NCI-H1694 treated with DMSO at 0.1 percent for 48 hours (cell line): Measurements from ENCODE around the gene ADAMTS2.

Source experiments
- DNase-seq: peaks from one replicate; lab custom pipeline; 2025; lab: John Stamatoyannopoulos, UW

Gene ADAMTS2

DNA sequence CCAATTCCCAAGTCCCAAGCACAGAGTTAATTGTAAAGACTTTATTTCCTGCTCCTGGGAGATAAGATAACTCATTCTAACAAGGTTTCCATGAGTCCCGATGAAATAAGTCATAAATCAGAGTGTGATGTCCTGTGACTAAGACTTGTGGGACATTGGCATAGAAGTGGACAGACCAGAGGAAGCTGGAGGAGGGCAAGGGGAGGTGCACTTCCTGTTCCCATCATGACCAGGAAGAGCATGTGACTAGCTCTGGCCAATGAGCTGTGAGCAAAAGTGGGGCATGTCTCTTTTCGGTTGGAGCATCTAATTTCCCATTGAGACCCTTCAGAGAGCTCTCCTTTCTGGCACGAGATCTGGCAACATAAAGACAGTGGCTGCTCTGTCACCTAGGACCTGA is 184.7 kb downstream of the ADAMTS2 start:
- DNase-seq: no peak

DNA sequence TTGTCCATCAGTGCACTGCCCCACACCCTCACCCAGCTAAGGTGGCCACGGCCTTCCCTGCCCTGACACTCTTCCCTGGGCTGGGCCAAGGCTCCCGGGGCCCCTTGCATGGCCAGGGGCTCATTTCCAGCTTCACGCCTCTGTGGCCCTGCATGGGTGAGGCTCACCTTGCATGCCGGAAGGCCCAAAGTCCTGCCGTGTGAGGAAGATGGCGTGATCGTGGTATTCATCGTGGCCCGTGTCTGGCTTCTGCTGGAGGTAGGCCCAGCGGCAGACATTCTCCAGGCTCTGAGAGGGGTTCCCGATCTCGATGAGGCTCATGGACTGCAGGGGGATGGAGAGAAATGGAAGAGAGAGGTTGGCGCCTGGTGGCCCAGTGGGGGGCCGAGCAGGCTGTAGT is 186.7 kb downstream of the ADAMTS2 start:
- DNase-seq: no peak

DNA sequence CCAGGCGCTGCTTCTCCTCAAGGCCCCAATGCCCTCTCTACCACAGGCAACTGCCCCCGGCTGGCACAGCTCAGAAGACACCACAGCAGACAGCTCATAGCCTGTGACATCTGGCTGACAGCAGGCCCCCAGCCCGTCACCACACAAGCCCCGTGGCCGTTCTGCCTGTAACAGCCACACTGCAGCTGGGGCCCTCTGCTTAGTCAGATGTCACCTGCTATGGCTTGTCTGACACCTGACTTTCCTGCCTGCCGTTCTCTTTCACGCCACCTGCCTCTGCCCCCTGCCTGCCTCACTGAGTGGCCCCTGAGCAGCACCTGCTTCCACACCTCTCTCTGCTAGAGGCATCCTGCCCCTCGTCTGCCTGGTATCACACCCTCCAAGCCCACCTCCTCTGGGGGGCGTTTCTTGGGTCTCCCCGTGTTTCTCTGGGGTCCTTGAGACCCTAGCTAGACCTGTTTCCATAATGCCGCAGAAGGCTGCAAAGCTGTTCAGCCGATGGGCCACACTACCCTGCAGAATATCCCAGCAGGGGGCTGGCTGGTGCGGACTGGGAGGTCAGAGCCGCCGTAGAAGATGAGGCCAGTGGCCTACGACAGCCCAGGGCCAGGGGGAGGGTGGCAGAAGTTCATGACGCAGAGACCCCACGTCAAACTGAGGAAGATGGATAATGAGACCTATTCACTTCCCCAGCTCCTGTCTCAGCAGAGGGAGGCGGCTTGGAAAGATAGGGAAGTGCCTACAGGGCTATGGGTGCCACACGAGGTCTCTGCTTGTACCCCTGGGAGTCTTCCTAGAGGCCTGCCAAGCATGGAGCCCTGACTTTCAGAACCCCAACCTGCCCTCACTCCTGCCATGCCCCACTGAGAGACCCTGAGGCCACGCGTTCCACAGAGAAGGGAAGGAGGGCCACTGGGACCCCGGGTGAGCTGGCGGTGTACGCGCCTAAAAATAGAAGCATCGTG is 190.0 kb downstream of the ADAMTS2 start:
- DNase-seq: peak; percentile 49

DNA sequence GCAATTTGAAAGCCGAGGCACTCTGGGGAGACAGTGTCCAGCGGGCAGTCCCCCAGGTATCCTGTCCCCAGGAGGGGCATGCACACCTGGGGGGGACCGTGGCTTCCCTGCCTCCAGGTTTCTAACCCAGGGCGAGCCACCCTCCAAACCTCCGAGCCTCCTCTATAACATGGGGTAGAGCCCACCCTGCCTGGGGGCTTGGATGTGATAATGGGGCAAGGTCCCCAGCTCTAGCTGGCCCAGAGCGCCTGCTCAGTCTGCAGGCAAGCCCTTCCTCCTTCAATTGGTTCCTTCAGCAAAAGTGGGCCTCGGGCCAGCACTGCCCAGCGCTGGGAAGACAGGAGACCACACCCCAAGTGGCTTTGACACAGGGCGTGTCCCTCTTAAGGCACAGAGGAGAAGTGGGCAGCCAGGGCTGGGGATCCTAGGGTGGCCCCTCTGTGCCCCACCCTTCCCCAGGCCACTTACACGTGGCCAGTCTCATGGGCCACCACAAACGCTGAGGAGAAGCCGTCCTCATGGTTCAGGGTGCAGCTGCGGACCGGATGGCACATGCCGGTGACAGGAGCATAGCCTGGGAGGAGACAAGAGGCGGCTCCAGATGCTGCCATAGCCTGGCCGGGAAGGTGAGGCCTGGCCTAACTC is 190.8 kb downstream of the ADAMTS2 start:
- DNase-seq: no peak

DNA sequence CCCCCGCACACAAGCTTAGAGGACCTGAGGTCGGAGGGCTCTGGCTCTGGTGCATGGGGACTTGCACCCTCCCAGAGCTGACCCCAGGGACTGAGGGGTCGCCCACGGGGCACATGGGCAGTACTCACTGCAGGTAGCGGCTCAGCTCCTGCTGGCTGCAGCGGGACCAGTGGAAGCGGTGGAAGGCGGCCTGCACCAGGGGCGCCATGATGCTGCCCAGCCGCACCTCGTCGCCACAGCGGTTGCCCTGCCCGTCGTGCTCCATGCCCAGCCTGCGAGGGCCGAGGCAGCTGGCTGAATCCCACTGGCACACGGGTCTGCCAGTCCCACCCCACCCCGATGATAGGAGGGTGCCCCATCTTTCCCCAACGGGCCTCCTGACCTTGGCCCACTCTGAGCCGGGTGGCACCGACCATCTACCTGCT is 191.3 kb downstream of the ADAMTS2 start:
- no peak for DNase-seq

DNA sequence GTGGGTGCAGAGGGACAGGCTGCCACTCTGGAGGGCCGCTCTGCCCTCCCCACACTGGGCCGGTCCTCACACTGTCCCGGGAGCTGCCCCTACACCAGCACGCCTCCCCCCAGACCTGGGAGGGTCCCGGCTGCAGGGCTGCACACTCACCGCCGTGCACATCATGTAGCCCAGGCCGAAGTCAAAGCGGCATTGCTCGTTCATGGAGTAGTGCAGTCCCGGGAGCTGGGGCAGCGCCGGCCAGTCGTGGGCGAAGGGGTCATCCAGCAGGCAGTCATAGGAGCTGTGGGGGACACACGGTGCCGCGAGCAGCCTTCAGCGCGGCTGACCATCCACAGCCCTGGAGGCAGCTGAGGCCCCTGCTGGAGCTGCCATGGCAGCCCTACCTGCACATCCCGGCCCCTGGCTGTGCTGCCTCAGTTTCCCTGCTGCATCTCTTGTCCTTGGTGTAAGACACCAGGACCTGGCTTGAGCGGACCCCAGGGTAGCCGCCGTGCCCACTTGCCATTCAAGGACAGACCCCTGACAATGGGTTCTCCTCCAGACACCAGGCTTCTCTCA is 191.8 kb downstream of the ADAMTS2 start:
- DNase-seq: no peak

DNA sequence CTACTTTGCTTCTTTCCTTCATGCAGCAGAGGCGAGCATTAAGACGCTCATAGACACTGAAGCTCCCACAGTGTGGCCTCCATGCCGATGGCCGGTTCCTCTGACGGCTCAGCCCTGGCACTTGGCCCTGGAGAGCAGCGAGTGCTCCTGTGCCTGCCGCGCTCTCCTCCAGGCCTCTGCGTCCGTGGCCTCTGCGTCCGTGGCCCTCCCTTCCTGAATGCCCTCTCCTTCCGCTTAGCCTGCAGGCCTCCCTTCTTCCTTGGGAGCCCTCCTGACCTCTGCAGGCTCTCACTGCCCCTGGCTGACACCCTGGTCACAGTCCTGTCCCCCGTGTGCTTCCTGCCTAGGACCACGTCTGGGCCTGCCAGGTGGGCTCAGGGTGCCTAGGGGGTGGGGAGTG is 192.3 kb downstream of the ADAMTS2 start:
- DNase-seq: no peak

DNA sequence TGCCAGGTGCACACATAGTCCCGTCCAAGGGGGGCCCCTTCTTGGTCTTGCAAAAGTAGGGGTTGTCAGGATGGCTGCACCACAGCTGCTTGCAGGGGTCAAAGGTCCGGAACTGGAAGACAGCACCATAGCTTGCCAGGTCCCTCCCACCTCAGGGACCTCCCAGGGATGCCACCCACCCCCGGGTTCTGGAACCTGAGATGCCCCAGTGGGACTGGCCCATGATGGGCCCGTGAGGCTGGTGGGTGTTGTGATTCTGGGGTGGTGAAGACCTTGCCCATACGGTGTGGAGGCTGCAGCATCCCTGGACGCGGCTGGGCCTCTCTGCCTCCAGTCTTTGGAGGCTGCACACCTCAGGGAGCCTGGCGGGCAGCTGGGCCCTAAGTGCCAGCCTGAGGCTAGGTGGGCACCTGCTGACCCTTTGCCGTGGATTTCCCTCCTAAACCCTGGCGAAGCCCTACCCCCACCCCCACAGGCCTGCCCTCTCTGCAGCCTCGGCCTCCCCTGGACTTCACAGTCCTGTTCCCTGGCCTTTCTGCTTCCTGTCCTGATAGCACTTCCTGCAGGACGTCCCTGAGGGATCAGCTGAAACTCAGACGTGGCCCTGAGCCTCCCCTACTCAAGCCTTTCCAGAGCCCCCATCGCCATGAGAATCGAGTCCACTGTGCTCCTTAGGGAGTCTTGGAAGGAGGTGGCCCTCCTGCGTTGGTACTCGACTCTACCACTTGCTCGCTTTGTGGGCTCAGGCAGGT is 192.9 kb downstream of the ADAMTS2 start:
- no peak for DNase-seq

DNA sequence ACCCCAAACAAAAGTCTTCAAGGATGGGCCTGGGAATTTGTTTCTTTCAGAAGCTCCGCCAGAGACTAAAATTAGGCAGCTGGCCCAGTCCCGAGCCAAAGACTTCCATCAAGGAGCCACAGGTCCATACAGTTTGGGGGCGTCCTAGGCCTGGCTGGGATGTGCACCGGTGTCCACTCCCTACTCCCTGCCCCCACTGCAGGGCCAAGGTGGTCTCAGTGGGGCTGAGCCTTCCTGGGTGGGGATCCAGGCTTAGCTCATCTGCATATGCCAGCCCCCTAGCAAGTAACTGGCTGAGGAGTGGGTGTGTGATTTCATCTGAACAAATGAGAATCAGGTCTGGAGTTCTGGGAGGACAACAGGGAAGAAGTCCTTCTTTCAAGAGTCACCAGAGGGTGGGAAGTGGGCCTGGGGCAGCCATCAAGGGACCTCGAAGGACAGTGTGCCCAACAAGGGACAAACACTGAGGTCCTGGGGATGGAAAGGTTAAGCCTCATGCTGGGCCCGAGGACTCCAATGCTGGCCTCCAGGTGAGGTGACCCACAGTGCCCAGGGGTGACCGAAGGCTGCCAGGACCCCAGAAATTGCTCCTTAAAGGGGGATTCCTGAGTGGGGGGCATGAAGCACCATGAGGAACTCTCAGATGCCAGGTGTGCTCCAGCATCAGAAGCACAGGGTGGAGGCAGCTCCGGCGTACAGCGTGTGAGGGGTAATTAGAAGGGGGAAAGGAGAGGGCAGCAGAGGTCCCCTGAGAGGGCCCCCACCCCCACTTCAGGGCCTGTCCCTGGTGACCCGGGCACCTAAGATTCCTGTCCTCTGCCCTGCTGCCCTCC is 193.8 kb downstream of the ADAMTS2 start:
- no peak for DNase-seq

DNA sequence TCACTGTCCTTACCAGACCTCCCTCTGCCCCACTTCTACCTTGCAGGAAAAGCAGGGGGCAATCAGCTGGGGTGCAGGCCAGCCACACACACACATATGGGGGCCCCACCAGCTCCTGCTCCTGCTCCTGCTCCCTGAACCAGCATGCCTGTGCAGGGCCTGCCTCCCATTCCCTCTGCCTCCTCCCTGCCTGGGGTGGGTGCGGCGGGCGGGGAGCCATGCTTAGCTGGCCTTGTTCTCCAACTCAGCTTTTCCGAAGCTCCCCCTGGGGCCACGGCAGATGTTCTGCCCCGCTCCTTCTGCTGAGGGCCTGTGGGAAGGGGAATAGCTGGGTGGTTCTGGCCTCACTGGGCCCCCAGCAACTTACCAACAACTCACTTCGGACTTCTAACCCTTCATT is 195.2 kb downstream of the ADAMTS2 start:
- DNase-seq: no peak

DNA sequence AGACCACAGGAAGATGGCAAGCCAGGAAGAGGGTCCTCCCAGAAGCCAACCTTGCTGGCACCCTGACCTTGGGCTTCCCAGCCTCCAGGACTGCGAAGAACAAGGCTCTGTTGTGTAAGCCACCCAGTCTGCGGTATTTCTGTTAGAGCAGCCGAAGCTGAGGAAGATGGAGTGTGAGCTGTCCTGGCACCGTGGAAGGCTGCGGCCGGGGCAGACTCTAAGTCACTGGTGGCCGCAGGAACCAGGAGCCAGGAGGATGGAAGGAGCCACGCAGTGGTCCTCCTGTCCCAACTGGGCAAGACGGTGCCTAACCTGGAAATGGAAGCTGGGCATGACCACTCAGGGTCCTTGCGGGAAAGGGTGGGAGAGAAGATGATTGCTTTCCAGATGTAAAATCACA is 196.0 kb downstream of the ADAMTS2 start:
- no peak for DNase-seq

DNA sequence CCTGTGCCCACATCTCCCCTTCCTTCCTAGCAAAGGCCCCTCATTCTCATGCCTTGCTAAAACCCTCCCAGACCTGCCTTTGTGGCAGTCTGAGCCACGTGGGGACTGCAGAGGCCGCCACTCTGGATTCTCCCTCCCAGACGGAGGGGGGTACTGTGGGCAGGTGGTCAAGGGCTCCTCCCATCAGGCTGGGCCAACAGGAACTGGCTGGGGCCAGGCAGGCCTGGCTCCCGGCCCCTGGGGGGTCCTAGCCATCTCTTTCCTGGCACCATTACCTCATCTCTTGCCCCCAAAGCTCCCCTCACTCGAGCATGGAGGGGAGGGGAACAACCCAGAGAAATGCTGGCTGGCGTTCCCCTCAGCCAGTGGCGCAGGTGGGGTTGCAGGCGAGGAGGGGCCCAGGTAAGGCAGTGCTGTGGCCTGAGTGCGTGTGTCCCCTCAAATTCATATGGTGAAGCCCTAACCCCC is 196.5 kb downstream of the ADAMTS2 start:
- DNase-seq: no peak

DNA sequence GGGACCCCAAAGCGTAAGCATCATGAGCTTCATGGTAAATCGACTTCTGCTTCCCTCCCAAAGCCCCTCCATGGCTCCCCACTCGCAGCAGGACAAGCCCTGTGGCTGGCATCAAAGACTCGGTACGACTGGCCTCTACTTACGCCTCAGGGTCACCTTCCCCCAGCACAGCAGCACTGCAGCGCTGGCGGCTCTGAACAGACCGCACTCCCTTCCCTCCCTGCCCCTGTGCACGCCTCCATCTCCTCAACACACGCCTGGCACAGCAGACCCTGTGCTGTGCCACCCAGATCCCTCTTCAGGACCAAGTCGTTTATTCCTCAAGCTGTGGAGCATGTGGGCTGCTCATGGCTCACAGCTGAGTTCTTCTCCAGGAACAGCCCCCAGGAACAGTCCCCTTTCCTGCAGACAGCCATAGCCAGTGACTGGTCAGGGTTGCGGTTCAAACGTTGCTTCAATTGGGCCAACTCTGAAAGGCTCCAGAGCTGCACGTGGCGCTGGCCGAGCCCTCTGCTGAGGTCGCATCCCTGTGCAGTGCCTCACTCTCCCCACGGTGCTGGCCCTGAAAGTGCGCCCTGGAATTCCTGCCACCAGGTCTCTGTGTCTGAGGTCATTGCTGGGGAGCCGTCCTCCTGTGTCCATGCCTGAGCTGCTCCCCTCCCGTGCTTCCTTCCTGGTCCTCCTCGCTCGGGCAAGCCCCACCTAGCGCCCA is 197.1 kb downstream of the ADAMTS2 start:
- no peak for DNase-seq

DNA sequence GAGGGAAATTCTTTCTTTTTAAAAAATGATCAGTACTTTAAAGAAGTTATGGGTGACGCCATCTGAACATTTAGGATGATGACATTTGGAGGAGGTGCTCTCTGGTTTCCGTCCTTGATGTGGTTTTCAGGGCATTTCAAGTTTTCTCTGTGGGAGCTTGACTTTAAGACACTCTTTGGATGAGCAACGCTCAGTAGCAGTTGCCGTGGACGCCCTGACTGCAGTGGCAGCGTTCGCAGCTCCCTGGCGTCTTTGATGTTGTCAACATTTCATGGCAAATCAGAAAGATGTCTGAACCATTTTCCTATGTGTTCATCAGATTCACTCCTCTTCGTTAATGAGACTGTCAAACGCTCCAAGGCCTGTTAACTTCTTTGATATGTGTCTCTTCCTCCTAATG is 199.0 kb downstream of the ADAMTS2 start:
- no peak for DNase-seq

DNA sequence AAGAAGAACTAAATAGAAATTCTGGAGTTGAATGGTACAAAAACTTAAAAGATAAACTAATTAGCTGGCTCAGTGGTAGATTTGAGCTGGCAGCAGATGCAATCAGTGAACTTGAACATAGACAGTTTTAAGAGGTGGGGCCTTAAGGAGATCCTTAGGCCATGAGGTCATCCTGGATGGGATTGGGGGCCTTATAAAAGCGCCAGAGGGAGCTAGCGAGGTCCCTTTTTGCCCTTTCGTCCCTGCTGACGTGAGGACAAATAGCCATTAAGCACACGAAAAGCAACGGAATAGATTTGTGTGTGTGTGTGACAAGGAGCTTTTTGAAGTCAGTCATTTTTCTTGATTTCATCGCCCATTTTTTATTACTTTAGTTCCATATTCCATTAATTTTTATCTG is 201.8 kb downstream of the ADAMTS2 start:
- DNase-seq: no peak

DNA sequence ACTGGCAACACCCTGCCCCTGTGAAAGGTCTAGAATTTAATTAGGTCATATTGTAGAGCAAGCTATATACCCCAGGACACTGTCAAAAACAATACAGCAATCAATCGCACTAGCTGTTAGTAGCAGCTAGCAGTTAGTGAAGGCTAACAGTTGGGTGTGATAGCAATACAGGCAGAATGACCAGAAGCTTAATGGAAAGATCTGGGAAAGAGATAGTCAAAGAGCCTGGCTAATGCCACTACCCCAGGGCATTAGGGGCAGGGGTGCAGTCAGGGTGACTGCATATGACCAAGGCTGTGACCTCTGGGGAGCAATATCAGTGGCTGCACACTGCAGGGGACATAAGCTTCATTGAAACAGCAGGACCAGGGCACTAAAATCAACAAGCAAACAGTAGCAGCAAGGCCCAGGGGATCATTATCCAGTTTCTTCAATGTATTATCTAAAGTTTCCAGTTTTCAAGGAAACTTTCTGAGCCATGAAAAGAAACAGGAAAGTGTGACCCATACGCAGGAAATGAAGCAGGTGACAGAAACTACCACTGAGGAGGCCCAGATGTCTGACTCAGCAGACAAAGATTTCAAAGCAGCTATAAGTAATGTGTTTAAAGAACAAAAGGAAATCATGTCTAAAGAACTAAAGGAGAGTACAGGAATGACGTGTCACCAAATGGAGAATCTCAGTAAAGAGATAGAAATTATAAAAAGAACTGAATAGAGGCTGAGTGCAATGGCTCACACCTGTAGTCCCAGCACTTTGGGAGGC is 202.6 kb downstream of the ADAMTS2 start:
- DNase-seq: no peak

DNA sequence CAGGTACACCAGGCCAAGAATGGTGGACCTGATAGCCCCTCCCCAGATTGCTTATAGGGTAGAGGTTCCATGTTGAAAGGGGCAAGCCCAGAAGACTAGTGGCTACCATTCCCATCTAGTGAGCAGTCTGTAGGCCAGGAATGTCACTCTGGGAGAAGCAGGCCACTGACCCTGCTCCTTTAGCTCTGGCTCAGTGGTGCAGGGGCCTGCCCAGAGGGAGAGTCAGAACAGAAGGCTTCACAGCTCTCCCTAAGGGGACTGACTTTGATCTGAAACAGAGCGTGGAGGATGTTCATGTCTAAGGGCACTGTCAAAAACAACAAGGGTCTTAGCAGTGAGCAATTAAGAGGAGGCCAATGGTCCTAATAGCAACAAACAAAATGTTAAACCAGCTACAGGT is 203.4 kb downstream of the ADAMTS2 start:
- no peak for DNase-seq

DNA sequence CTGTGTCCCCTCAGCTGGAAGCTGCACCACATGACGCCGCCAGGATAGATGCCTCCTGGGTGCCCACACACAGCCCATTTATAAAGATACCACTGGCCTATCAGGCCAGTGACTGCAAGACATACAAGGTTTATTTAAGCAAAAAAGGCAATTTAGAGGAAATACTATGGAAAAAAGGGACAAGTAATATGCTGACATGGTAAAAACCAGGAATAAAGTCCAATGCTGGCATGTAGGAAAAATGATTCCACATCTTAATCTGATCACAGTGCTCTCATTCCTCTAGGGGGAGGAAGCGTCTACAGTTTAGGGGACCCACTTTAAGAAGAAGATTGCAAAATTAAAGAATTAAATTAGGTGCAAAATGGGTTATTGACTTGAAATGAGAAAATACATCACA is 205.0 kb downstream of the ADAMTS2 start:
- no peak for DNase-seq

DNA sequence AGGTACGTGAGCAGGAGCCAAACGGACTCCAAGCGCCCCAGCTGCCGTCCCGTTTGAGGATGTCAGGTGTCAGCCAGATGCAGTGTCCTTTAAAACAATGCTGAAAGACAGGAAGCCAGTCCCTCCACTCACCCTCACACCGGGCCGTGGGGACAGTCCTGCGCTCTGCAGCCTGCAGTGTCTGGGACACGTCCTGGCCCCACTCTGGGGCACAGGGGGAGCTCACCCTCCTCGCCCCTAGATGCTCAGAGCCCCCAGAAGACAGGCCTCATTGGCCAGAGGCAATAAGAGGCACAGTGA is 205.4 kb downstream of the ADAMTS2 start:
- no peak for DNase-seq
